Tibial nerve (tissue), 4 donors: ENCODE data around the gene MED20.

Source experiments
- CTCF ChIP-seq, 5 experiments: fragments of 200-600 bp in 3 of 5; fragments of 450-650 bp in 2 of 5; sonication (generic) in 3 of 5; IDR thresholded peaks; one replicate each; pipeline ENCODE4 v1.5.1; 2016 to 2019; ENCODE audit warnings: antibody characterized with exemption in 5 of 5, mild to moderate bottlenecking in 3 of 5, moderate library complexity in 2 of 5
- EP300 ChIP-seq, 2 donors: sonication (generic); formaldehyde crosslinking; IDR thresholded peaks; one replicate each; pipeline ENCODE4 v1.6.1; 2017; ENCODE audit warnings: antibody characterized with exemption in 2 of 2, mild to moderate bottlenecking in 1 of 2

- no peak for TF ChIP-seq EP300 (IDR thresholded peaks at IDR 0.05)
- no peak for TF ChIP-seq CTCF (IDR thresholded peaks at IDR 0.05)
Measured at GRCh38 chr6:41887331-41887751, 33.6 kb downstream of the MED20 start.
